ENCODE measurements around the gene BTF3L4. TPM values are rescaled to one million over a fixed set of nuclear protein-coding genes. Genes with fewer than 3 reads are reported as not detected.
"Not testable (repeated sequence)": the region's sequence is repeated elsewhere in the genome, so short reads cannot be mapped to it uniquely, and the experiment has no call there.

Gene BTF3L4
- total and polyA plus RNA-seq, 9 donors, result 37.8 to 73.9 (median 61.9) TPM

DNA sequence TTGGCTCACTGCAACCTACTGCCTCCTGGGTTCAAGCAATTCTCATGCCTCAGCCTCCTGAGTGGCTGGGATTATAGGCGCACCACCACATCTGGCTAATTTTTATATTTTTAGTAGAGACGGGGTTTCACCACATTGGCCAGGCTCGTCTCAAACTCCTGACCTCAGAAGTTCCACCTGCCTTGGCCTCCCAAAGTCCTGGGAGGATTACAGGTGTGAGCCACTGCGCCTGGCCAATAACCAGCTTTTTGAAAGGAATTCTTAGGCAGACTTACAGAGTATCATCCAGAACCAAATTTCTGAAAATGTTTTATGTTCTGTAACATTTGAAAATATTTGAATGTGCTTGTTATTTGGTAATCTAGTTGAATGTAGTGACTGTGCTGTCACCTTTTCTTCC lies 14.6 kb downstream of the BTF3L4 start:
- Histone ChIP-seq H3K27ac (no peak overlapping the region), H3K36me3 (no peaks in the 10 kb centered on the region), H3K9me3 (no peaks in the 10 kb centered on the region), H3K4me3 (no peak overlapping the region), H3K27me3 (no peaks in the 10 kb centered on the region), H3K4me1 (ENCODE audit: insufficient read depth) (no peaks in the 10 kb centered on the region)
- TF ChIP-seq, protein P1, sequence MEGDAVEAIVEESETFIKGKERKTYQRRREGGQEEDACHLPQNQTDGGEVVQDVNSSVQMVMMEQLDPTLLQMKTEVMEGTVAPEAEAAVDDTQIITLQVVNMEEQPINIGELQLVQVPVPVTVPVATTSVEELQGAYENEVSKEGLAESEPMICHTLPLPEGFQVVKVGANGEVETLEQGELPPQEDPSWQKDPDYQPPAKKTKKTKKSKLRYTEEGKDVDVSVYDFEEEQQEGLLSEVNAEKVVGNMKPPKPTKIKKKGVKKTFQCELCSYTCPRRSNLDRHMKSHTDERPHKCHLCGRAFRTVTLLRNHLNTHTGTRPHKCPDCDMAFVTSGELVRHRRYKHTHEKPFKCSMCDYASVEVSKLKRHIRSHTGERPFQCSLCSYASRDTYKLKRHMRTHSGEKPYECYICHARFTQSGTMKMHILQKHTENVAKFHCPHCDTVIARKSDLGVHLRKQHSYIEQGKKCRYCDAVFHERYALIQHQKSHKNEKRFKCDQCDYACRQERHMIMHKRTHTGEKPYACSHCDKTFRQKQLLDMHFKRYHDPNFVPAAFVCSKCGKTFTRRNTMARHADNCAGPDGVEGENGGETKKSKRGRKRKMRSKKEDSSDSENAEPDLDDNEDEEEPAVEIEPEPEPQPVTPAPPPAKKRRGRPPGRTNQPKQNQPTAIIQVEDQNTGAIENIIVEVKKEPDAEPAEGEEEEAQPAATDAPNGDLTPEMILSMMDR (IDR thresholded peaks at IDR 0.05), result no peak
- no peak for TF ChIP-seq POLR2A (IDR thresholded peaks at IDR 0.05)
- no peak for TF ChIP-seq EP300 (IDR thresholded peaks at IDR 0.05)
- intact Hi-C loops (cut with DNase I), result no loop called here
- 83 to 97% (median 91%) methylated on average over 4 of the region's 4 CpGs for WGBS, 3 donors
- no peak for DNase-seq

DNA sequence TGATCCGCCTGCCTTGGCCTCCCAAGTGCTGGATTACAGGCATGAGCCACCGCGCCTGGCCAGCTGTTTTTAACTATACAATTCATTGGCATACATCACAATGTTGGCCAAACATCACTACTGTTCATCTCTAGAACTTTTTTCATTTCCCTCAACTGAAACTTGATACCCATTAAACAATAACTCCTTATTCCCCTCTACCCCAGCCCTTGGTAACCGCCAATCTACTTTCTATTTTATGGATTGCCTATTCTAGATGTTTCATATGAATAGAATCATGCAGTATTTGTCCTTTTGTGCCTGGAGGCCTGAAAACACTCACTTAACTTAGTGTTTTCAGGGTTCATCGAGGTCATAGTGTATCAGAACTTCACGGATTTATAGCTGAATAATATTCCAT lies 16.2 kb downstream of the BTF3L4 start:
- intact Hi-C loops (cut with DNase I), result no loop called here
- no peak for DNase-seq
- TF ChIP-seq POLR2A (IDR thresholded peaks at IDR 0.05) (no peak), EP300 (IDR thresholded peaks at IDR 0.05) (no peak)
- TF ChIP-seq, protein P1 (IDR thresholded peaks at IDR 0.05), result no peak
- no peaks in the 10 kb centered on the region for H3K27me3 ChIP-seq
- H3K4me3 ChIP-seq, result no peak overlapping the region
- H3K36me3 ChIP-seq, result no peaks in the 10 kb centered on the region
- no peaks in the 10 kb centered on the region for H3K4me1 ChIP-seq (ENCODE audit: insufficient read depth)
- no peak overlapping the region for H3K27ac ChIP-seq
- H3K9me3 ChIP-seq, result no peaks in the 10 kb centered on the region
- 80 to 97% (median 80%) methylated on average over 6 of the region's 6 CpGs for WGBS, 3 donors

DNA sequence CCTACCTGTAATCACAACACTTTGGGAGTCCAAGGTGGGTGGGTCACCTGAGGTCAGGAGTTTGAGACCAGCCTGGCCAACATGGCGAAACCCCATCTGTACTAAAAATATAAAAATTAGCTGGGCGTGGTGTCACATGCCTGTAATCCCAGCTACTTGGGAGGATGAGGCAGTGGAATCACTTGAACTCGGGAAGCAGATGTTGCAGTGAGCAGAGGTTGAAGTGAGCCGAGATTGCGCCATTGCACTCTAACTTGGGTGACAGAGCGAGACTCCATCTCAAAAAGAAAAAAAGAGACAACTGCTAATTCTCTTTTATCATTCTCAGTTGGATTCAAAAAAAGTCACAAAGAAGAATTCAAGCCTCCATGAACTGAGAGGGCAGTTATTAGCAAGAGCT lies 21.2 kb downstream of the BTF3L4 start:
- H3K36me3 ChIP-seq; intact Hi-C loops (cut with DNase I); H3K9me3 ChIP-seq; H3K4me1 ChIP-seq (ENCODE audit: insufficient read depth); H3K27me3 ChIP-seq; H3K4me3 ChIP-seq; H3K27ac ChIP-seq; DNase-seq: not testable (repeated sequence)
- WGBS, 3 donors, result 90 to 95% (median 92%) methylated on average over 6 of the region's 6 CpGs

DNA sequence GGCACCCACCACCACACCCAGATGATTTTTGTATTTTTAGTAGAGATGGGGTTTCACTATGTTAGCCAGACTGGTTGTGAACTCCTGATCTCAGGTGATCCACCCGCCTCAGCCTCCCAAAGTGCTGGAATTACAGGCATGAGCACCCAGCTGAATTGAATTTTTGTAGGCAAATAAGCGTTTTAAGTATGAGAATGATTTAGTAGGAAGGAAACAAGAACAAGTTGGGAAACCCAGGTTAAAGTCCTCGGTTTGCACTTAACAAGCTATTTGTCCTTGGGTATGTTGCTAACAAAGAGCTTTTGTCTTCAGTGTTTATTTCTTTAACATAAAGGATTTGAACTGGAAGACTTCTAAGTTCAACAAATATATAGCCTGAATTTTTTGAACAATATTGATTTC lies 23.9 kb downstream of the BTF3L4 start:
- 73 to 80% (median 76%) methylated on average over 3 of the region's 3 CpGs for WGBS, 3 donors
- intact Hi-C loops (cut with DNase I), result no loop called here
- no peaks in the 10 kb centered on the region for H3K4me1 ChIP-seq (ENCODE audit: insufficient read depth)
- TF ChIP-seq, protein P1 (IDR thresholded peaks at IDR 0.05), result no peak
- no peak overlapping the region for H3K27ac ChIP-seq
- DNase-seq, result no peak
- H3K9me3 ChIP-seq, result no peaks in the 10 kb centered on the region
- H3K27me3 ChIP-seq, result no peaks in the 10 kb centered on the region
- H3K36me3 ChIP-seq, result no peaks in the 10 kb centered on the region
- no peak overlapping the region for H3K4me3 ChIP-seq

DNA sequence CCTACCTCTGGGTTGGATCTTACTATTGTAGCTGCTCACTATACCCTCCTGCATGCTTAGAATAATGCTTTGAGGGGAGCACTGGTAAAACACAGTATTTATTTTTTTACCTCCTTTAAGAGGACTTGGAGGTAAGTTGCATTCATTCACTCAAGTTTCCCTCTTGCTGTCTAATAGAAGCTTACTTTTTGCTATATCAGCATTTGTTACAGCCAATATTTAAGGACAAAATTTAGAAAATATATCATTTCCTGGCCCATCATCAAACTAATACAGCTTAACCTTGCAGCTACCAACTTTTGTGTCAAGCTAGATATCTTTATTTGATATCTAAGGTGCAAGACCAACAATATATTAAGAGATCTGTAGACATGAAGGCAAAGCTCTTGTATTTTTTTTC lies 31.8 kb downstream of the BTF3L4 start:
- intact Hi-C loops (cut with DNase I); H3K27ac ChIP-seq; H3K4me1 ChIP-seq (ENCODE audit: insufficient read depth); H3K36me3 ChIP-seq; H3K27me3 ChIP-seq; H3K9me3 ChIP-seq; H3K4me3 ChIP-seq; DNase-seq: not testable (repeated sequence)

DNA sequence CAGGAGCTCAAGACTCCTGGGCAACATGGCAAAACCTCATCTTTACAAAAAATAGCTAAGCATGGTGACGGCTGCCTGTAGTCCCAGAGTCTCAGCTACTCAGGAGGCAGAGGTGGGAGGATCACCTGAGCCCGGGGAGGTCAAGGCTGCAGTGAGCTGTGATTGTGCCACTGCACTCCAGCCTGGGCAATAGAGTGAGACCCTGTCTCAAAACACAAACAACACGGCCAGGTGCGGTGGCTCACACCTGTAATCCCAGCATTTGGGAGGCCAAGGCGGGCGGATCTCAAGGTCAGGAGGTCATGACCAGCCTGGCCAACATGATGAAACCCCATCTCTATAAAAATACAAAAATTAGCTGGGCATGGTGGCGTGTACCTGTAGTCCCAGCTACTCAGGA lies 38.2 kb downstream of the BTF3L4 start:
- H3K9me3 ChIP-seq; DNase-seq; H3K36me3 ChIP-seq; H3K4me1 ChIP-seq (ENCODE audit: insufficient read depth); H3K4me3 ChIP-seq; intact Hi-C loops (cut with DNase I); H3K27ac ChIP-seq; H3K27me3 ChIP-seq: not testable (repeated sequence)
- WGBS, 3 donors, result 76 to 89% (median 84%) methylated on average over 7 of the region's 7 CpGs
